ENCODE data around the gene CACNA1C.

Gene CACNA1C

DNA sequence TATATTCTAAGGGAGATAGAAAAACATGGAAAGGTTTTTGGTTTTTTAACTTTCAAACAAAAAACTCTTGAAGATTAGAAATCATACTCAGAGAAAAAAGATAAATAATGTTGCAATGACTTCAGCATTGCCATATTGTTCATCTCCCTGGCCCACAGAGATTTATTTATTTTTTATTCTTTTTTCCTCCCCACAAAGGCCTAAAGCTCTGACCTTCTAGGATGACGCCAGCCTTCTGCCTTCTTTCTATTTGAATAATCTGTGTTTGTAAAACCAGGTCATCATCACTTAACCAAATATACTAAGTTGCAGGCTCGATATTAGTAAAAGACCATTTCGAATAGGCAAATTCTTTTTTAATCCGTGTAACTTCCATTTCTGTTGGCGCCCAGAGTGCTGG is 44.1 kb upstream of the CACNA1C start:
- Histone ChIP-seq H3K4me2 (ENCODE audit: low read length) (no peak overlapping the region), H3K4me1 (ENCODE audit: control insufficient read depth, low read length) (peaks cover 7% of the 10 kb centered on the region), H3K27ac (ENCODE audit: low read depth, low read length) (no peak overlapping the region), H3K36me3 (ENCODE audit: control insufficient read depth, low read length) (peaks cover 3% of the 10 kb centered on the region; the same call in 1 of the 2 replicates), H3K79me2 (ENCODE audit: control insufficient read depth, low read length) (peaks cover 5% of the 10 kb centered on the region), H3F3A (ENCODE audit: control insufficient read depth, insufficient read depth) (0 out of 2 replicates have a peak, but pooled peaks cover 5% of the 10 kb centered on the region), H3K9me2 (replicated peaks; ENCODE audit: control insufficient read depth, low read length) (no peaks in the 10 kb centered on the region), H3K9me3 (ENCODE audit: control insufficient read depth, insufficient read depth, low read length) (no peaks in the 10 kb centered on the region), H3K4me3 (ENCODE audit: low read length) (no peak overlapping the region), H4K20me1 (ENCODE audit: control insufficient read depth, insufficient read depth, low read depth, low read length) (no peaks in the 10 kb centered on the region), H3K27me3 (ENCODE audit: control insufficient read depth, low read length) (no peaks in the 10 kb centered on the region)
- TF ChIP-seq, protein P1, sequence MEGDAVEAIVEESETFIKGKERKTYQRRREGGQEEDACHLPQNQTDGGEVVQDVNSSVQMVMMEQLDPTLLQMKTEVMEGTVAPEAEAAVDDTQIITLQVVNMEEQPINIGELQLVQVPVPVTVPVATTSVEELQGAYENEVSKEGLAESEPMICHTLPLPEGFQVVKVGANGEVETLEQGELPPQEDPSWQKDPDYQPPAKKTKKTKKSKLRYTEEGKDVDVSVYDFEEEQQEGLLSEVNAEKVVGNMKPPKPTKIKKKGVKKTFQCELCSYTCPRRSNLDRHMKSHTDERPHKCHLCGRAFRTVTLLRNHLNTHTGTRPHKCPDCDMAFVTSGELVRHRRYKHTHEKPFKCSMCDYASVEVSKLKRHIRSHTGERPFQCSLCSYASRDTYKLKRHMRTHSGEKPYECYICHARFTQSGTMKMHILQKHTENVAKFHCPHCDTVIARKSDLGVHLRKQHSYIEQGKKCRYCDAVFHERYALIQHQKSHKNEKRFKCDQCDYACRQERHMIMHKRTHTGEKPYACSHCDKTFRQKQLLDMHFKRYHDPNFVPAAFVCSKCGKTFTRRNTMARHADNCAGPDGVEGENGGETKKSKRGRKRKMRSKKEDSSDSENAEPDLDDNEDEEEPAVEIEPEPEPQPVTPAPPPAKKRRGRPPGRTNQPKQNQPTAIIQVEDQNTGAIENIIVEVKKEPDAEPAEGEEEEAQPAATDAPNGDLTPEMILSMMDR (IDR thresholded peaks at IDR 0.05; ENCODE audit: low read depth, low read length, poor library complexity, severe bottlenecking) = no peak
- TF ChIP-seq EZH2phosphoT487 (IDR thresholded peaks at IDR 0.05; ENCODE audit: borderline replicate concordance, low read length) = no peak

DNA sequence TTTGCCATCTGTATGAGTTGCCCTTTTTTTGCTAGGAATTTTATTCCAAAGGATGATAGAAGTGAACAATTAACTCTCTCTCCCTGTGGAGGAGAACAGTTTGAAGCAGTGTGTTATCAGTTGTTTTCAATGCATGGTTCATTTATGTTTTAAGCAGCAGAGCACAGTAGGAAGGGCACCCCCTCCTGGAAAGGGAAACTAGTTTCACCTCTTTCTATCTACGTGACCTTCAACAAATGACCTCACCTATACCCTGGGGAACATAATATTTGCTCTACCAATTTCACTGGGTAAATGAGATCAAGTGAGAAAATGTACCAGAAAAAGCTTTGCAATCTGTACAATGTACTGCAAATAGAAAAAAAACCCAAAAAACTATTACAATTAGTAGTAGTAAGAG is 43.2 kb upstream of the CACNA1C start:
- Histone ChIP-seq H4K20me1 (ENCODE audit: control insufficient read depth, insufficient read depth, low read depth, low read length) (no peaks in the 10 kb centered on the region), H3K4me1 (ENCODE audit: control insufficient read depth, low read length) (peaks cover 5% of the 10 kb centered on the region), H3K4me3 (ENCODE audit: low read length) (no peak overlapping the region), H3K79me2 (ENCODE audit: control insufficient read depth, low read length) (no peaks in the 10 kb centered on the region), H3K27me3 (ENCODE audit: control insufficient read depth, low read length) (no peaks in the 10 kb centered on the region), H3K4me2 (ENCODE audit: low read length) (no peak overlapping the region), H3K27ac (ENCODE audit: low read depth, low read length) (no peak overlapping the region), H3F3A (ENCODE audit: control insufficient read depth, insufficient read depth) (0 out of 2 replicates have a peak, but pooled peaks cover 5% of the 10 kb centered on the region), H3K9me3 (ENCODE audit: control insufficient read depth, insufficient read depth, low read length) (no peaks in the 10 kb centered on the region), H3K9me2 (replicated peaks; ENCODE audit: control insufficient read depth, low read length) (no peaks in the 10 kb centered on the region), H3K36me3 (ENCODE audit: control insufficient read depth, low read length) (no peaks in the 10 kb centered on the region)
- TF ChIP-seq, protein P1 (IDR thresholded peaks at IDR 0.05; ENCODE audit: low read depth, low read length, poor library complexity, severe bottlenecking) = peak; percentile 49
- TF ChIP-seq EZH2phosphoT487 (IDR thresholded peaks at IDR 0.05; ENCODE audit: borderline replicate concordance, low read length) = no peak

DNA sequence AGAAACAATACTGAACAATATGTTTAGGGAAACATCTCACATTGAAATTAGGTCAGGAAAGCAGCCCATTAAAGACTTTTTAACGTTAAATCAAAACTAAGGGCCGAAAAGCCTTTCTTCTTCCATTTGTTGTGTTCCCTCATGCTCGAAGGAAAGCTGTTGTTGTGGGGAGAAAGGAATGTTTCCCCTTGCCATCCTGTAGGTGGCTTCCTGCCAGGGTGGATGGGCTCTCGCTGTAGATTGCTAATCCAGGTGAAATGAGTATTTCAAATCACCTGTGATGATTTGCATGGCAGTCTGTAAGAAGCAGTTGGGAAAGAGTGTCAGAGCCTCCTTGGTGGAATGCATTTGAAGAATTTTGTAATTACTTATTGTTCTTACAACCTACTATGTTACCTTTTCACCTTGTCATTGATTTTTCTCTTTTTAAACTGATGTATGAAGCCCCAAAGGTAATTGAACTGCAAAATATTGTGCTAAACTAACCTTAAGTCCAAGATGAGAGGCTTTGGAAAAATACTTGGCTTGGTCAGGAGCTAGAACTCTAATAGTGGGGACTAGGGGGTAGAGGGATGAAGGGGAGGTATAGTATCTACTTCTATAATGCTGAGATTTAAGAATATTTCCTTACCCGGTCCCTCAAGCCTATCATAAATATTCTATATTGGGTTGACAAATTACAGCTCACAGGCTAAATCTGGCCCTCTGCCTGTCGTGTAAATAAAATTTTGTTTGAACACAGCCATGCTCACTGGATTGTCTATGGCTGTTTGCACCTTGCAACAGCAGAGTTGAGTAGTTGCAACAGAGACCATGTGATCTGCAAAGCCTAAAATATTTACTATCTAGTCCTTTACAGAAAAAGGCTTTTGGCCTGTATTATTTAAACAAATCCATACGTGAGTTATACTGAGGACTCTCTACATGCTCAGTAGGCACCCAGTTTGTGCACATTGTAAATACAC is 40.9 kb upstream of the CACNA1C start:
- Histone ChIP-seq H3K27ac (ENCODE audit: low read depth, low read length) (no peak overlapping the region), H3F3A (ENCODE audit: control insufficient read depth, insufficient read depth) (no peaks in the 10 kb centered on the region), H3K4me2 (ENCODE audit: low read length) (no peak overlapping the region), H3K9me3 (ENCODE audit: control insufficient read depth, insufficient read depth, low read length) (no peaks in the 10 kb centered on the region), H3K4me1 (ENCODE audit: control insufficient read depth, low read length) (no peaks in the 10 kb centered on the region), H4K20me1 (ENCODE audit: control insufficient read depth, insufficient read depth, low read depth, low read length) (no peaks in the 10 kb centered on the region), H3K79me2 (ENCODE audit: control insufficient read depth, low read length) (no peaks in the 10 kb centered on the region), H3K36me3 (ENCODE audit: control insufficient read depth, low read length) (no peaks in the 10 kb centered on the region), H3K27me3 (ENCODE audit: control insufficient read depth, low read length) (no peaks in the 10 kb centered on the region), H3K9me2 (replicated peaks; ENCODE audit: control insufficient read depth, low read length) (no peaks in the 10 kb centered on the region), H3K4me3 (ENCODE audit: low read length) (no peak overlapping the region)
- no peak for TF ChIP-seq EZH2phosphoT487 (IDR thresholded peaks at IDR 0.05; ENCODE audit: borderline replicate concordance, low read length)
- TF ChIP-seq, protein P1 (IDR thresholded peaks at IDR 0.05; ENCODE audit: low read depth, low read length, poor library complexity, severe bottlenecking) = no peak

All from DOHH2 (cell line).